Colonic mucosa (tissue), 4 donors: ENCODE measurements around the gene GORASP1. TPM values are rescaled to one million over a fixed set of nuclear protein-coding genes. Genes with fewer than 3 reads are reported as not detected.

ENCODE experiments used
- DNase-seq: peaks from one replicate; pipeline ENCODE4 v3.0.0-alpha.2; 2020
- H3K27ac ChIP-seq: fragments of 200-600 bp; one replicate; pipeline ENCODE4 v1.8.0; 2021
- H3K27me3 ChIP-seq: fragments of 200-600 bp; one replicate; pipeline ENCODE4 v1.8.0; 2021
- H3K36me3 ChIP-seq: fragments of 200-600 bp; one replicate; pipeline ENCODE4 v1.8.0; 2021
- H3K4me1 ChIP-seq: fragments of 200-600 bp; one replicate; pipeline ENCODE4 v1.8.0; 2021; ENCODE audit warnings: mild to moderate bottlenecking
- H3K4me3 ChIP-seq: fragments of 200-600 bp; one replicate; pipeline ENCODE4 v1.8.0; 2021
- H3K9ac ChIP-seq, 2 donors: one replicate each; pipeline ENCODE4 v1.7.0; 2013; ENCODE audit warnings: control low read depth in 2 of 2, low read depth in 2 of 2, low read length in 2 of 2
- H3K9me3 ChIP-seq: fragments of 200-600 bp; one replicate; pipeline ENCODE4 v1.8.0; 2021
- CTCF ChIP-seq: fragments of 200-600 bp; IDR thresholded peaks from one replicate; pipeline ENCODE4 v1.8.0; 2022; ENCODE audit warnings: antibody characterized with exemption, mild to moderate bottlenecking
- intact Hi-C: fragments of 100-400 bp; cut with DNase I; formaldehyde crosslinking; loops from one replicate; pipeline ENCODE4 v1.14.1; 2022
- total RNA-seq, 2 donors: library from RNA; stranded (reverse); fragmentation: NEBNext Ultra II Directional in 1 of 2; extraction: Animal tissue kit (Norgen Biotek cat#: 25700) in 1 of 2; gene quantifications; one replicate each; pipeline ENCODE4 v1.2.1, GENCODE V29; 2021
- donor health status: healthy.
- donor health status: DM: no; HTN: no; CAD: no.
- donor health status: DM: no; HTN: no; CAD: no.

Gene GORASP1
- total RNA-seq, 2 donors from 2014 or later: 84.2 to 106 TPM

DNA sequence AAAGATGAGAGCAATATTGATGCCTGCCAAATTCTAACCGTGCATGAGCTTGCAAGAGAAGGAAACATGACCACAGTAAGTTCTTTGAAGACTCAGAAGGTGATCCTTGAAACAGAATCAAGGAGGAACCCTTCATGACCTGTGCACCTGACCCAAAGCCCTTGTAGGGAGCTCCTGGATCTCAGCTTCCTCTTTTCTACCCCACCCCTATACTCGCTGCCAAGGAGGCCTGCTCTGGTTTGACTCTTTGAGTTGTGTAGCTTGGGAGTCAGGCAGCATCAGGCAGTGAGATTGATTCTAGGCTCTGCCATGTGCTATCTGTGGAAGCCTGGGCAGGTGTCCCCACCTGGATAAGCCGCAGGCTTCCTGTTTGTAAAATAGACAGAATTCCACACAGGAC, 10.7 kb upstream of the GORASP1 start:
- Histone ChIP-seq H3K9me3 (no peaks in the 10 kb centered on the region), H3K4me1 (no peaks in the 10 kb centered on the region), H3K36me3 (no peaks in the 10 kb centered on the region), H3K4me3 (no peak overlapping the region), H3K9ac (no peak overlapping the region), H3K27me3 (no peaks in the 10 kb centered on the region), H3K27ac (no peak overlapping the region)
- DNase-seq: no peak
- intact Hi-C loops: no loop called here
- TF ChIP-seq CTCF: no peak

DNA sequence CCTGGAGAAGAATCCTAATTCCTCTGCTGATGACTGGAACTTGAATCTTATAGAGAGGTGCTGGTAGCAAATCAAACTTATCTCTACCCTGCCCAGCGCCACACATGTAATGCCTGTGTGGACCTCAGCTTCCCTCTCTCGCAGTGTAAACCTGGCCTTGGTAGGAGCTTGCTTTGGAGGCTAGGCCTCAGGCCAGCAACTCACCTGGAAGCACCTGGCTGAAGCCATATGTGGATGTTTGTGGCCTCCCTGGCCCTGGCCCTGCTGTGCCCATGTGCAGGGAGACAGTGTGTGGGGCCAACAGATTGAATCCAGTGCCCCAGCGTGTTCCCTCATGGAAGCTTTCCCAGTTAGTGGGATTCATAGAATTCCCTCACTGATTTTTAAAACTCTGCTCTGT, 8.4 kb upstream of the GORASP1 start:
- Histone ChIP-seq H3K27ac (no peak overlapping the region), H3K9me3 (no peaks in the 10 kb centered on the region), H3K4me1 (no peaks in the 10 kb centered on the region), H3K36me3 (no peaks in the 10 kb centered on the region), H3K4me3 (no peak overlapping the region), H3K27me3 (no peaks in the 10 kb centered on the region), H3K9ac (no peak overlapping the region)
- DNase-seq: no peak
- intact Hi-C loops: no loop called here
- no peak for TF ChIP-seq CTCF

DNA sequence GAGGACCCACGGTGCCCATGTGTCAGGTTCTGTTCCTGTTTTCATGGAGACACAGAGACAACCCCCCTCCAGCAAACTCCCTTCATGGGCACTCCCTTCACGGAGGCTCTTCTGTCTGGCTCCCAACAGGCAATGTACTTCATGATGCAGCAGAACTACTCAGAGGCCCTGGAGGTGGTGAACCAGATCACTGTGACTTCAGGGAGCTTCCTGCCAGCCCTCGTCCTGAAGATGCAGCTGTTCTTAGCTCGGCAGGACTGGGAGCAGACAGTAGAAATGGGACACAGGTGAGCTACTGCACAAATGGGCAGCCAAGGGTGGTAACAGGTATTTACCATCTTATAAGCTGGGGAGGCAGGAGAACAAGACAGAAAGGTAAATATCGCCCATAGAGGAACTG, 7.0 kb upstream of the GORASP1 start:
- intact Hi-C loops: no loop called here
- TF ChIP-seq CTCF: no peak
- Histone ChIP-seq H3K9ac (no peak overlapping the region), H3K4me3 (no peak overlapping the region), H3K27me3 (no peaks in the 10 kb centered on the region), H3K27ac (no peak overlapping the region), H3K4me1 (no peaks in the 10 kb centered on the region), H3K36me3 (no peaks in the 10 kb centered on the region), H3K9me3 (no peaks in the 10 kb centered on the region)
- no peak for DNase-seq

DNA sequence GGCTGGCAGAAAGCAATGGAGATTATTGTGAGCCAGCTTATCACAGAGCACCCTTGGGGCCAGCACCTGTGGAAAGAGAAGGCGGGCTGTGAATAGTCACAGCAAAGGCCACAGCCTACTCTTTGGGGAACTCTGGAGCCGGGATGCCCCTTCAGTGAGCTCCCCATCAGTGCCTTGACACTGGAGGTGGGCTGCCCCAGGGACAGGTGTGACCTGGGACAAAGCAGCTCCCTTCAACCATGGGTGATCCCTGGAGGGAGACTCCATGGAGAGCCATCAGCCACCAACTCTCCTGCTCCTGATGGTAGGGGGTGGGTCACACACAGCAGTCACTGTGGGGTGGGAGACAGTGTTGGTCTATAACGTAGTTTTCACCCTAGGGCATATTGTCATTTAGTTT, 5.9 kb upstream of the GORASP1 start:
- Histone ChIP-seq H3K36me3 (no peaks in the 10 kb centered on the region), H3K9ac (no peak overlapping the region), H3K27me3 (no peaks in the 10 kb centered on the region), H3K4me3 (no peak overlapping the region), H3K27ac (no peak overlapping the region), H3K4me1 (no peaks in the 10 kb centered on the region), H3K9me3 (no peaks in the 10 kb centered on the region)
- no peak for DNase-seq
- no peak for TF ChIP-seq CTCF
- intact Hi-C loops: no loop called here

GRCh38 chr3:39112535-39112934, 5.1 kb upstream of the GORASP1 start:
- Histone ChIP-seq H3K4me3 (no peak overlapping the region), H3K9me3 (no peaks in the 10 kb centered on the region), H3K9ac (no peak overlapping the region), H3K36me3 (no peaks in the 10 kb centered on the region), H3K4me1 (no peaks in the 10 kb centered on the region), H3K27me3 (no peaks in the 10 kb centered on the region), H3K27ac (no peak overlapping the region)
- no peak for DNase-seq
- intact Hi-C loops: no loop called here
- no peak for TF ChIP-seq CTCF

GRCh38 chr3:39112113-39112512, 4.7 kb upstream of the GORASP1 start:
- H3K4me1 ChIP-seq: no peaks in the 10 kb centered on the region
- no peaks in the 10 kb centered on the region for H3K36me3 ChIP-seq
- no peak overlapping the region for H3K9ac ChIP-seq
- H3K27me3 ChIP-seq: no peaks in the 10 kb centered on the region
- intact Hi-C loops: no loop called here
- no peak for TF ChIP-seq CTCF
- H3K27ac ChIP-seq: no peak overlapping the region
- H3K4me3 ChIP-seq: no peak overlapping the region
- no peak for DNase-seq
- no peaks in the 10 kb centered on the region for H3K9me3 ChIP-seq
